Ascending aorta (tissue), 2 donors: Measurements from ENCODE around the gene TCF15. TPM values are rescaled to one million over a fixed set of nuclear protein-coding genes. Genes with fewer than 3 reads are reported as not detected.

Experiments
- DNase-seq, 2 donors: peaks; one replicate each; pipeline ENCODE4 v3.0.0-alpha.2; 2019; ENCODE audit warnings: low spot score in 2 of 2
- H3K27ac ChIP-seq, 2 donors: fragments of 200-600 bp; sonication (generic); one replicate each; pipeline ENCODE4 v1.5.1; 2016 to 2017; ENCODE audit warnings: mild to moderate bottlenecking in 1 of 2
- H3K27me3 ChIP-seq: fragments of 200-600 bp; sonication (generic); one replicate; pipeline ENCODE4 v1.5.1; 2017
- H3K36me3 ChIP-seq, 2 donors: fragments of 200-600 bp; sonication (generic); one replicate each; pipeline ENCODE4 v1.5.1; 2016
- H3K4me1 ChIP-seq, 2 donors: fragments of 200-600 bp; sonication (generic); one replicate each; pipeline ENCODE4 v1.5.1; 2016 to 2017; ENCODE audit warnings: mild to moderate bottlenecking in 1 of 2
- H3K4me3 ChIP-seq, 2 donors: fragments of 200-600 bp; sonication (generic); one replicate each; pipeline ENCODE4 v1.5.1; 2016 to 2017; ENCODE audit warnings: mild to moderate bottlenecking in 1 of 2
- H3K9me3 ChIP-seq, 2 donors: fragments of 200-600 bp; sonication (generic); one replicate each; pipeline ENCODE4 v1.5.1; 2016
- intact Hi-C: fragments of 100-400 bp; cut with DNase I; formaldehyde crosslinking; loops from one replicate; pipeline ENCODE4 v1.15.1; 2023
- total RNA-seq: library from RNA; depleted of rRNA; stranded (reverse); fragments of >200 nt; gene quantifications from one replicate; pipeline ENCODE4 v1.1.0, GENCODE V29; 2016
- TF ChIP-seq, protein P1 (sequence below), 3 experiments: fragments of 200-600 bp in 2 of 3; fragments of 450-650 bp in 1 of 3; sonication (generic) in 2 of 3; IDR thresholded peaks; one replicate each; pipeline ENCODE4 v1.5.1; 2016 to 2019; ENCODE audit warnings: antibody characterized with exemption in 3 of 3, mild to moderate bottlenecking in 1 of 3, moderate library complexity in 1 of 3

Gene TCF15
- total RNA-seq: 8.3 TPM

DNA sequence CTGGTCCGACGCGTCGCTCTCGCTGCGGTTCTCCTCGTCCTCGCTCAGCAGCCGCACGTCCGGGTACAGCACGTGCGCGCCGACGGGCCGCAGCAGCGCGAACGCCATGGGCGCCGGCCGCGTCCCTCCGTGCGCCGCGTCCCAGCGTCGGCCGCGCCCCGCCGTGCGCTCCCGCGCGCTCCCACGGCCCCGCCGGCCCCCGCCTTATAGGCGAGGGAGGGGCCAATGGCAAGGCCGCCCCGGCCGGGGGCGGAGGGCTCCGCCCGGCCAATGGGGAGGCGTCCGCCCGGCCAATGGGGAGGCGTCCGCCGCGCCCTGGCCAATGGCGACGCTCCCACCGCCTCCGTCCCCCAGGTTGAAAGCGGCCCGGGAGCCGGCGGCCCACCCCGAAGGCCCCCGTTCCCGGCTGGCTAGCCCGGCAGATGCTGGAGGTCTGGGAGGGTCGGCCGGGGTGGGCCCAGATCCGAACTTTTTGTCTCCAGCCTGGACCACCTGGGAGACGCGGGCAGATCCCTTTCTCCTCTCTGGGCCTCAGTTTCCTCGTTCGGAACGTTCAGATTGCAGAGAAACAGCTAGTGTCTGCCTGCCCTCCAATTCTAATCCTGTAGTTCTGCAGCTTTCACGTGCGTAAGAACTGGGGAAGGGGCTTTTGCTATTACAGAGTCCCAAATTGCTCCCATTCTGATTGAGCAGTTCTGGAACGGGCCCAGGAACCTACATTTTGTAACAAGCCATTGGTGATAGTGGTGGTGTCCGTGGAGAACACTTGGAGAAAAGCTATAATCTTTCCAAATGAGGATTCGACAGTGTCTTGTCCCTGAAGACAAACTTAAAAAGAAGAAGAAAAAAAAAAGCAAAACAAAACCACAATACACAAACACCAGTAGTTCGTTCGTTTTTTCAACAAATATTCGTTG is at the start of gene TCF15:
TSS of gene TCF15 (minus strand) at position 180 of the 917 bp plus-strand sequence. CDS start at position 108, 72 bp downstream.
- intact Hi-C loops: no loop called here
- TF ChIP-seq, protein P1, sequence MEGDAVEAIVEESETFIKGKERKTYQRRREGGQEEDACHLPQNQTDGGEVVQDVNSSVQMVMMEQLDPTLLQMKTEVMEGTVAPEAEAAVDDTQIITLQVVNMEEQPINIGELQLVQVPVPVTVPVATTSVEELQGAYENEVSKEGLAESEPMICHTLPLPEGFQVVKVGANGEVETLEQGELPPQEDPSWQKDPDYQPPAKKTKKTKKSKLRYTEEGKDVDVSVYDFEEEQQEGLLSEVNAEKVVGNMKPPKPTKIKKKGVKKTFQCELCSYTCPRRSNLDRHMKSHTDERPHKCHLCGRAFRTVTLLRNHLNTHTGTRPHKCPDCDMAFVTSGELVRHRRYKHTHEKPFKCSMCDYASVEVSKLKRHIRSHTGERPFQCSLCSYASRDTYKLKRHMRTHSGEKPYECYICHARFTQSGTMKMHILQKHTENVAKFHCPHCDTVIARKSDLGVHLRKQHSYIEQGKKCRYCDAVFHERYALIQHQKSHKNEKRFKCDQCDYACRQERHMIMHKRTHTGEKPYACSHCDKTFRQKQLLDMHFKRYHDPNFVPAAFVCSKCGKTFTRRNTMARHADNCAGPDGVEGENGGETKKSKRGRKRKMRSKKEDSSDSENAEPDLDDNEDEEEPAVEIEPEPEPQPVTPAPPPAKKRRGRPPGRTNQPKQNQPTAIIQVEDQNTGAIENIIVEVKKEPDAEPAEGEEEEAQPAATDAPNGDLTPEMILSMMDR (IDR thresholded peaks at IDR 0.05): no peak
- H3K4me3 ChIP-seq: peak within 1 kb of the TSS in 1 of 2 donors; percentile 36

GRCh38 chr20:658731-659291 is 48.7 kb upstream of the TCF15 start:
- Histone ChIP-seq H3K4me3 (no peak overlapping the region), H3K36me3 (no peaks in the 10 kb centered on the region), H3K27me3 (peaks cover 15% of the 10 kb centered on the region), H3K4me1 (peaks cover 2 to 4% of the 10 kb centered on the region in 2 donors), H3K9me3 (no peaks in the 10 kb centered on the region), H3K27ac (no peak overlapping the region)
- intact Hi-C loops: loop anchor here (10.0 kb wide), 2 partner anchors 736 to 1156 kb away; partner anchors contain the start of gene FKBP1A
- DNase-seq: no peak
- TF ChIP-seq, protein P1 (IDR thresholded peaks at IDR 0.05): no peak

More for the DNA sequence above, at the start of gene TCF15:
- H3K9me3 ChIP-seq: no peaks in the 10 kb centered on the region
- no peaks in the 10 kb centered on the region for H3K27me3 ChIP-seq
- no peak within 1 kb of the TSS for H3K27ac ChIP-seq
- H3K4me1 ChIP-seq: no peaks in the 10 kb centered on the region
- no peaks in the 10 kb centered on the region for H3K36me3 ChIP-seq
- DNase-seq: no peak

- TF ChIP-seq, protein P1 (IDR thresholded peaks at IDR 0.05): no peak
- Histone ChIP-seq H3K27ac (no peak overlapping the region), H3K4me3 (no peak overlapping the region), H3K4me1 (peaks cover 5 to 6% of the 10 kb centered on the region in 2 donors), H3K36me3 (no peaks in the 10 kb centered on the region), H3K27me3 (peaks cover 10% of the 10 kb centered on the region), H3K9me3 (no peaks in the 10 kb centered on the region)
- intact Hi-C loops: loop anchor here (10.0 kb wide), 2 partner anchors 737 to 1157 kb away; partner anchors contain the start of gene FKBP1A
- DNase-seq: no peak
Observed at GRCh38 chr20:658202-658601, 48.1 kb upstream of the TCF15 start.

GRCh38 chr20:655726-656624 is 45.9 kb upstream of the TCF15 start:
- DNase-seq: no peak
- intact Hi-C loops: loop anchor here (10.0 kb wide), 2 partner anchors 739 to 1159 kb away; partner anchors contain the start of gene FKBP1A
- peaks cover 9% of the 10 kb centered on the region in 2 donors for H3K4me1 ChIP-seq

More at GRCh38 chr20:655726-656624, 45.9 kb upstream of the TCF15 start:
- TF ChIP-seq, protein P1 (IDR thresholded peaks at IDR 0.05): no peak
- H3K9me3 ChIP-seq: no peaks in the 10 kb centered on the region
- H3K27me3 ChIP-seq: no peaks in the 10 kb centered on the region
- no peak overlapping the region for H3K4me3 ChIP-seq
- peaks cover 2% of the 10 kb centered on the region in 2 donors for H3K36me3 ChIP-seq
- no peak overlapping the region for H3K27ac ChIP-seq
